ENCODE measurements around the gene SLC41A3.

GRCh38 chr3:126009181-126009580 lies 74.7 kb downstream of the SLC41A3 start:
- TF ChIP-seq POLR2A (IDR thresholded peaks at IDR 0.05; ENCODE audit: control extremely low read depth in 1 of 2, low read depth in 2 of 2, low read length in 2 of 2) (no peak), USF2 (IDR thresholded peaks at IDR 0.05; ENCODE audit: low read length) (no peak), SP1 (IDR thresholded peaks at IDR 0.05; ENCODE audit: low read depth, low read length) (no peak), EP300 (IDR thresholded peaks at IDR 0.05; ENCODE audit: borderline replicate concordance in 1 of 2, low read depth in 2 of 2, low read length in 2 of 2) (no peak), CTCF (IDR thresholded peaks at IDR 0.05; ENCODE audit: control extremely low read depth in 1 of 3, insufficient read depth in 1 of 3, low read depth in 1 of 3, low read length in 3 of 3) (no peak), POLR2AphosphoS5 (IDR thresholded peaks at IDR 0.05; ENCODE audit: low read depth, low read length) (no peak)
